HG02588 (cell line): Measurements from ENCODE around the gene WNK2.

Experiments
- ATAC-seq: cut with Tn5 transposase; IDR thresholded peaks from one replicate; pipeline ENCODE4 v1.9.1; 2021; ENCODE audit warnings: mild to moderate bottlenecking, moderate library complexity; ENCODE audit not compliant: unreplicated experiment

WNK2 gene

DNA sequence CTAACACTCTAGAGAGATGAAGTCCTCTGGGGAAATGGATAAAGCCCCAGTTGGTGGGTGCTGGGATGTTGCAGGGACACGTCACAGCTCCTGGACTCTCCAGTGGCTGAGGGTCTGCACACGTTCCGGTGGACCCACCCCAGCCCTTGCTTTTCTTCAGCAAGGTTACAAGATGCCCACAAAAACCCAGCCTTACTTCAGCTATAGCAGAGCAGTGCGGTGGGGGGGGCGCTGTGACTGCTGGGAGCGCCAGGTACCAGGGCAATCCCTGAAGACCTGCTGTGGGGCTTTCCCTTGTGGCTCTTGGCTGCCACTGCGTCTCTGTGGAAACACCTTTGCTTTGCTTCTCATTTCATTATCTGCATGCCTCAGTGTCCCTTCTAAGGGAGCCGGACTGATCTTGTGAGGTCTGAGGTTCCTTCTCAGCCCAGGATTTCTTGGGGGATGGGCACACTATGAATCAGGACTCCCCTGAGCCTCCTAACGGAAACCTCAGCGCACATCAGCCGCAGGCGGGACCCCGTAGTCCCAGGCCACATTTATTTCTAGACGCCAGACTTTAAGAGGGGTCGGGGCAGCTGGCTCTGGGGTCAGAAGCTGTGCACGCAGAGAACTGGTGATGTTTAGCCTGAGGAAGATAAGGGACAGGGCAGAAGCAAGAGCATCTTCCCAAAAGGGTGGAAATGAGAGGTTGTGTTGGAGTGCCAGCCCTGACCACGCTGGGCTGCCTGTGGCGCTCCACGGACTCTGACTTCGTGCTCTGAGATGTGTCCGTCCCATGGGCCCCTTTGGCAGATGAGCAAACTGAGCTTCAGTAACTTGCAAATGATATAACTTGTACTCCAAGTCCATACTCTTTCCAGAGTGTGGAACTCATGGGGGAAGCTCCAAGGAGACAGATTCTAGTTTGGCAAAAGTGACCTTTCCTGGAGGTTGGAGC, 106.8 kb downstream of the WNK2 start:
- no peak for ATAC-seq

DNA sequence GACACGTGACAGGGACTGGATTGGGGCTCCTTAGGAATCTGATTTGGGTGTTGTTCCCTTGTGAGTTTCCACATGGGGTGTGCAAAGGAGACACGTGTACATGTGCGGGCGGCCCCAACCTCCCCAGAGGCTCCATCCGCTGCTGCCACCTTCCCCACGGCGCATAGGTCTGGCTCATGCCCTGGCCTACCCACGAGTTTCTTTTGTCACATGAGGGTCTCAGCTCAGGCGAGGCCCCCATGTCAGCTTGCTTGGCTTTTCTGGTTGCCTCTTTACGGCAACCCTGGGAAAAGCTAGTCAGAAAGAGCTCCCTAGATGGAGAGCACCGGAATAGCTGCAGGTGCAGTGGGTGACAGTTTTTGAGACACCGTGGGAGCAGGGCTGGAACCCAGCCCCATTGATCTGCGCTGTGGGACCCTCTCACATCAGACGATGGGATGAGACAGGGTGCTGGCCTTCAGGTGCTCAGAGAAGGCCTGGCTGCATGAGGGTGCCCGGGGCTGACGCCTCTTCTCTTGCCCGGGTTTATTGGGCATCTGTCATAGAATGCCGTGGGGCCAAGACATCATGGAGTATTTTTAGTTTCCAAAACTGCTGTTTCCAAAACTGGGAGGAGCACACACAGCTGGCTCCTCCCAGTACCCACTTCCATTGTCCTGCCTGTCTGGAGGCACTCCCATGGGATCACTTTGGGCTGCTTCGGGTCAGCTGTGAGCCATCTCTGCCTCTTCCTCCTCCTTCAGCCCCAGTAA, 107.8 kb downstream of the WNK2 start:
- no peak for ATAC-seq

DNA sequence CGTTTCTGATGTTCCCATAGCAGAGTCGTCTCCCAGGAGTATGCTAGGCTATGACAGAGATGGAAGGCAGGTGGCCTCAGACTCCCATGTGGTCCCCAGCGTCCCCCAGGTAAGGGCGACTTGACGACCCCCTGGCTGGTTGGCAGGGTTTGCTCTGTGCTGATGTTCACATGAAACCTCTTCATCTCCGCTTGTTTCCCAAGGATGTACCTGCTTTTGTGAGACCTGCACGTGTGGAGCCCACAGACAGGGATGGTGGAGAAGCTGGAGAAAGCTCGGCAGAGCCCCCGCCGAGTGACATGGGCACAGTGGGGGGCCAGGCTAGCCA, 108.3 kb downstream of the WNK2 start:
- ATAC-seq = no peak

DNA sequence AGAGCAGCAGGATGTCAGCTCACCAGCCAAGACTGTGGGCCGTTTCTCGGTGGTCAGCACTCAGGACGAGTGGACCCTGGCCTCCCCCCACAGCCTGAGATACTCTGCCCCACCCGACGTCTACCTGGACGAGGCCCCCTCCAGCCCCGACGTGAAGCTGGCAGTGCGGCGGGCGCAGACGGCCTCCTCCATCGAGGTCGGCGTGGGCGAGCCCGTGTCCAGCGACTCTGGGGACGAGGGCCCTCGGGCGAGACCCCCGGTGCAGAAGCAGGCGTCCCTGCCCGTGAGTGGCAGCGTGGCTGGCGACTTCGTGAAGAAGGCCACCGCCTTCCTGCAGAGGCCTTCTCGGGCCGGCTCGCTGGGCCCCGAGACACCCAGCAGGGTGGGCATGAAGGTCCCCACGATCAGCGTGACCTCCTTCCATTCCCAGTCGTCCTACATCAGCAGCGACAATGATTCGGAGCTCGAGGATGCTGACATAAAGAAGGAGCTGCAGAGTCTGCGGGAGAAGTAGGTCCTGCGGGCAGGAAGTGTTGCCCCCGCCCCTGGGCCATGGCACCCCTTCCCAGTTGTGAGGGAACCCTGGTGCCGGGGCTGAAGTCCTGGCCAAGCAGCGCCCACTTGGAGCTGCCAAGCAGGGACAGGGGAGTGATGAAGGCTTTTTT, 108.9 kb downstream of the WNK2 start:
- ATAC-seq = no peak

DNA sequence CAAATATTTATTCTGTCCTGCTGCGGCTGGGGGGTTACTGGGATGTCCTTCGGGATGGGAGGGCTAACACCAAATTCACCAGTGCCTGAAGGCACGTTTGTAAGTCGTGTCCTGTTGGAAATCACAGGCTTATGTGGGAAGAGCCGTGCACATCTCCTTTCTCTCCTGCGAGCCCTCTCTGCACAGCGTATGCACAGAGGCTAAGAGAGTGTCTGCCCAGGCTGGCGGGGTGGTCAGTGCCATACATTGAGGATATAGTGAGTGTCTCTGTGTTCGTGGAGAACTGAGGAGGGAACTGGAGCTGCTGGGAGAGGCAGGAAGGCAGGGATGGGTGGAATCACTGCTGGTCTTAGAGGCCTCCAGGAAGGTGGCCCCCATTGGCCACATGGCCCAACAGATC, 110.1 kb downstream of the WNK2 start:
- no peak for ATAC-seq

DNA sequence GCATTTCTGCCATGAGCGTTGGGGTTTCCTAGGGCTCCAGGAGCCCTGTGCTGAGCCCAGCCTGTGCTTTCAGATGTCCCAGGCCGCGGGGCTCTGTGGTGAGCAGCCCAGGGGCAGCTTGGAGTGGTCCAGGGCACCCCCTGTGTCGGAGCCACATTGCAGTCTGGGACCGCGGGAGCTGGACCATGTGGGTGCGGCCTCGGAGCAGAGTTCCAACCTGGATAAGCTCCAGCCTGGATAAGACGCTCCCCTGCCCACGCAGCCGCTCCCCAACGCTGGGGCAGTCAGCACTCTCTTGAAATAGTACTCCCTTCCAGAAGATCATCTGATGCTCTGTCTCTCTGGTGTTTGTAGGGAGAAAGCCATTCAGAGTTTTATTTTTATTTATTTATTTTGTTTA, 111.1 kb downstream of the WNK2 start:
- ATAC-seq = no peak

DNA sequence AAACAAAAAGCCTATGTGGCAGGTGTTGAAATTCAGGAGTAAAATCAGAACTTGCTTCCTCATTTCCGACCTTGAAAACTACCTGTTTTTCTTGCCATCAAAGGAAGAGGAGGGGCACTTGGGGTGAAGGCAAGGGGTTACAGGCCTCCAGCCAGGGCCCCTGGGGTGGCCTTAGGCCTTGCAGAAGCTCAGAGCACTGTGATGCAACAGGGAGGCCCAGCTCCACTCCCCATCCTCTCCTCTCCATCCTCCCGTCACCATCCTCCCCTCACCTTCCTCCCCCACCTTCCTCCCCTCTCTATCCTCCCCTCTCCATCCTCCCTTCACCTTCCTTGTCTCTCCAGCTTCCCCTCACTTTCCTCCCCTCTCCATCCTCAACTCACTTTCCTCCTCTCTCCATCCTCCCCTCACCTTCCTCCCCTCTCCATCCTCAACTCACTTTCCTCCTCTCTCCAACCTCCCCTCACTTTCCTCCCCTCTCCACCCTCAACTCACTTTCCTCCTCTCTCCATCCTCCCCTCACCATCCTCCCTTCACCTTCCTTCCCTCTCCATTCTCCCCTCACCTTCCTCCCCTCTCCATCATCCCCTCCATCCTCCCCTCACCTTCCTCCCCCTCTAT, 111.6 kb downstream of the WNK2 start:
- no peak for ATAC-seq

DNA sequence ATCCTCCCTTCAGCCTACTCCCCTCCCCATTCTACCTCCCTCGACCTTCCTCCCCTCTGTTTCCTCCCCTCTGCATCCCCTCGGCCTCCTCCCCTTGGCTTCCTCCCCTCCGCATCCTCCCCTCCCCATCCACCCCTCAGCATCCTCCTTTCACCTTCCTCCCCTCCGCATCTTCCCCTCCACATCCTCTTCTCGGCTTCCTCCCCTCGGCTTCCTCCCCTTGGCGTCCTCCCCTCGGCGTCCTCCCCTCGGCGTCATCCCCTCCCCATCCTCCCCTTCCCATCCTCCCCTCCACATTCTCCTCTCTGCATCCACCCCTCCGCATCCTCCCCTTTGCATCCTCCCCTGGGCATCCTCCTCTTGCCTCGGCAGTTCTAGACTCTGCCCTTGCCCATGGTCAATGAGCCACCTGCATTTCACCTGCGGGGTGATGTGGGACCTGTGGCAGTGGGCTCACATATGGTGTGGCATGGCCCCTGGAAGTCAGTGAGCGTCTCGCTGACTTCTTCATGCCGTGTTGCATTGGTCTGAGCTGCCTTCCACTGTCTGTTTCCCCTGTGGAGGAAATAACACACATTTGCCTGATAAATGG, 113.0 kb downstream of the WNK2 start:
- ATAC-seq = no peak

DNA sequence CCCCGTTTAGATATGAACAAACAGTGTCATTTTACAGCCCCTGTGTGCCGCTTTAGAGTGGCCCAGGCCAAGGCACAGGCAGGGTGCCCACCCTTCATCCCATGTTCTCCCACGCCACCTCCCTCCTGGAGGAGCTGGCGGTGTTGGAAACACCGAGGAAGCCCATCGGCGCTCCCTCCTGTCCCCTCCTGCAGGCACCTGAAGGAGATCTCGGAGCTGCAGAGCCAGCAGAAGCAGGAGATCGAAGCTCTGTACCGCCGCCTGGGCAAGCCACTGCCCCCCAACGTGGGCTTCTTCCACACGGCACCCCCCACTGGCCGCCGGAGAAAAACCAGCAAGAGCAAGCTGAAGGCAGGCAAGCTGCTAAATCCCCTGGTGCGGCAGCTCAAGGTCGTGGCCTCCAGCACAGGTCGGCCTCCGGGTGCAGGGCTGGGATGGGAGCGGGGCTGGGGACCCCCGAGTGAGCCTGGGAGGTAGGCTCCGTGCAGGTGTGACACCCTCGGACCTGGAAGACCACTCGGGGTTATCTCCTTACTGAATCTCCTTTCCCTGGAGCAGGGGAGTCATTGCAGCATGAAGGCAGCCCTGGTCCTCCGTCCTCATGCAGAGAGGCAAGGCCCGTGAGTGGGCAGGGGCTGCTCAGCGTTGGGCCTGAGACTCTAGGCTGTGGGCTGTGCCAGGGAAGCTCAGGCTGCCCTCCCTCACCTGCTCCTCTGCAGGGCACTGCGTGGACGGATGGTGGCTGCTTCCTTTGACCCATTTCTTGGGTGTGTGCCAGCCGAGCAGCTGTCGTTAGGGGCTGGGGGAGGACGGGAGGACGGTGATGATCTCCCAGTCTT, 113.9 kb downstream of the WNK2 start:
- ATAC-seq = no peak

DNA sequence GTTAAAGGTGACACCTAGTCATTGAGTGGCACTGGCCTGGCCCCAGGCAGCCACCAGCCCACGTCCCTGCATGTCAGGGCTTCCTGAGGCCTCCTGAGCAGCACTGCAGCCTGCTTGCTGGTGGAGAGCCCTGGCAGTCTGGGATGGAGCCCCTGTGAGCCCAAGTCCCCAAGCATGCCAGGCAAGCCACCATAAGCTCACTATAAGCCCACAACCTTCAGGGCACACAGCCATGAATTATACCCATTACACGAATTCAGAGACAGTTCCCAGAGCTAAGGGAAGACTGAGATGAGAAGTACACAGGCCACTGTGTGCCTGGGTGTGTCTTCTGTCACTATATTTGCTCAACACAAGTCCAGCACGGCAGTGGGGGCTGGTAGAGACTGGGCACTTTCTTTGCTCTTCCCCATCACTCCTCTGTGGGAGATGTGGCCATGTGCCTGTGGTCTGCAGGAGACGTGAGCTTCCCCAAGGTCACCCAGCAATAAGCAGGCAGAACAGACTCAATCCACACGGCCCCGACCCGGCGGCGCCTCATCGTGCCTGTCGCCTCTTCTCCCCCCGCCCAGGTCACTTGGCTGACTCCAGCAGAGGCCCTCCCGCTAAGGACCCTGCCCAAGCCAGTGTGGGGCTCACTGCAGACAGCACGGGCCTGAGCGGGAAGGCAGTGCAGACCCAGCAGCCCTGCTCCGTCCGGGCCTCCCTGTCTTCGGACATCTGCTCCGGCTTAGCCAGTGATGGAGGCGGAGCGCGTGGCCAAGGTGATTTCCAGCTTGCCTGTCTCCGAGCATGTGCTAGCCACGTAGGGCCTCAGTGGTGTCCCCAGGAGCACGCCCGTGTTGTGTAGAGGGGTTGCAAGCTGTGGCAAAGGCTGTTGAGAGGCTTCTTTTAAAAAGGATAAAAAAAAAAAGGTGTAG, 114.8 kb downstream of the WNK2 start:
- ATAC-seq = no peak

DNA sequence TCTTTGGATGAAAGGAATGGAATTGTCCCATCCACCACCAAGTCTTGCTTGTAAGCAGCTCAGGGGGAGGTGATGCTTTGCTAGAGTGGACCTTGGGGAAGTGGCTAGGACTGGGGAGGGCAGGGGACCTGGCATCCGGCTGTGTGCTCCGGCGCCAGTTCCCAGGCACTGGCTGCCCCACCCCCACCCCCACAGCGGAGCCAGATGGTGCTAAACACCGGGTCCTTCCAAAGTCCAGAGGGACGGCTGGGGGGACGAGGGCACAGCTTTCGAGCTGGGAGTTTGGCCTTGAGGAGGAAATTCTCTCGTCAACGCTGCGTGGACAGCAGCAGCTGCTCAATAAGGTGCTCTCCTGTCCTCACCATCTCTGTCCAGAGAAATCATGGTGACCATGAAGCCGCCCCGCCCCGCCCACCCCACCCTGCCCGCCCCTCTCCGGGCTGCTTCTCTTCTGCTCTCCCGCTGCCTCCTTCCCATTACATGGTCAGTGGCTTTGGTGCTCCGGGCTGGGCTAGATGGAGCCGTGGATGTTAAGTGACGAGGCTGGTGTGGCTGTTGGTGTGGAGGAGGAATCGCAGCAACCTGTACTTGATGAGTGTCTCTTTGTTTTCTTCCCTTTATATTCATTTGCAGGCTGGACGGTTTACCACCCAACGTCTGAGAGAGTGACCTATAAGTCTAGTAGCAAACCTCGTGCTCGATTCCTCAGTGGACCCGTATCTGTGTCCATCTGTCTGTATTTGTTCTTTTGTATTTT, 115.7 kb downstream of the WNK2 start:
- ATAC-seq = no peak

DNA sequence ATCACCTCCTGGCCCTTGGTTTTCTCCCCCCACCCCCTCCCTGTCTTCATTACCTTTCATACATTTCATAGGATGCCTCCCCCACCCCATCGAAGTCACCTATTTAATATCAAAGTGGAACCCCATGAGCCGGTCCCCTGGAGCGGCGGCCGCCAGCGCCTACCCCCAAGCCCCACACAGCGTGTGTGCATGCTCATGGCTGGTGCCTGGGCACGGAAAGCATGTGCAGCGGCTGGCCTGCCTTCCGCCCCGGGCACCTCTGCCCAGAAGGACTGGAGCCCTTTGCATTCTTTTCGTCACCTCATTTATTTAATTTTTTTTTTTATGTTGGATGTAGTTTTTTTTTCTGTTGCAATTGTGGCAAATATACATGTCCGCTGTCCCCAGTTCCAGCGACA, 116.2 kb downstream of the WNK2 start:
- no peak for ATAC-seq

DNA sequence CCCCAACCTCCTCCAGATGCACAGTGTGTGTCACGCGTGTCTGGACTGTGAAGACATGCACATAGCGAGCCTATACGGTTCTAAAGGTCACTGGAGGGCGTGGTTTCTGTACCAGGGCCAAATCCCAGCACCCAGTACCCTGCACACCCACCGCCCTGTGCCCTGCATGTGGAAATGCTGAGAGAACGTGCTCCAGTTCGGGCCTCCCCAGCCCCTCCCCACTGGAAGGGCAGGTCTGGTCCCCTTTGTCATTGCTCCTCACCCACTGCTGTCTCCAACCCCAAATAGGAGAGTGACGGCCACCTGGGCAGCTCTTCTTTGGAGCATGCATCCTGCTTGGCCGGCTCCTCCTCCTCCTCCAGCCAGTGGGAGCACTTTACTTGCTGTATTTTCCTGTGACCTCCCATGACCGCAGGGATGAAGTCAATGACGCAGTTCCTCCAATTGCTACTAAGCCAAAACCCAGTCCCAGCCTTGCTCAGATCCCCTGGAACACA, 116.7 kb downstream of the WNK2 start:
- no peak for ATAC-seq

DNA sequence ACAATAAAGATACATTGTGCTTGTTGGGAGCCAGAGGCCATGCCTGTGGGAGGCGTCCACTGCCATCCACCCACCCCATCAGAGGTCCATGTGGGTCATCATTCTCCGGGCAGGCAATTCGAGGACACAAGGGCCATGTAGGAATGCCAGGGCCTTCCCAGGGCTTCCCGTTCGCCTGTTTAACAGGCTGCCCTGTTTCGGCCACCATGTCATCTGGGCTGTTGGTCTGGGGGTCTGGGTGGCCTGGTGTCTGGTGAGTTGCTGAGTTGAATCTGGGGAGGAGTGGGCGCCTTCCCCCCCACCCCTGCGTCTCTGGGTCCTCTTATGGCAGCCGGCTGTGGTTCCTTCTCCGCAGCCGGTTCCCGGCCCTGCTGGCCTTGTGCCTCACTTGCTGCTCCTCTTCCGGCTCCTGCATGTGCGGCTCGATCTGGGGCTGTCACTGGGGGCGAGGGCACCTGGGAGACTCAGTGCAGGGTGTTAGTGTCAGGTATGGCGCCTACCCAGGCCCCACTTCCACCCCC, 117.4 kb downstream of the WNK2 start:
- no peak for ATAC-seq

DNA sequence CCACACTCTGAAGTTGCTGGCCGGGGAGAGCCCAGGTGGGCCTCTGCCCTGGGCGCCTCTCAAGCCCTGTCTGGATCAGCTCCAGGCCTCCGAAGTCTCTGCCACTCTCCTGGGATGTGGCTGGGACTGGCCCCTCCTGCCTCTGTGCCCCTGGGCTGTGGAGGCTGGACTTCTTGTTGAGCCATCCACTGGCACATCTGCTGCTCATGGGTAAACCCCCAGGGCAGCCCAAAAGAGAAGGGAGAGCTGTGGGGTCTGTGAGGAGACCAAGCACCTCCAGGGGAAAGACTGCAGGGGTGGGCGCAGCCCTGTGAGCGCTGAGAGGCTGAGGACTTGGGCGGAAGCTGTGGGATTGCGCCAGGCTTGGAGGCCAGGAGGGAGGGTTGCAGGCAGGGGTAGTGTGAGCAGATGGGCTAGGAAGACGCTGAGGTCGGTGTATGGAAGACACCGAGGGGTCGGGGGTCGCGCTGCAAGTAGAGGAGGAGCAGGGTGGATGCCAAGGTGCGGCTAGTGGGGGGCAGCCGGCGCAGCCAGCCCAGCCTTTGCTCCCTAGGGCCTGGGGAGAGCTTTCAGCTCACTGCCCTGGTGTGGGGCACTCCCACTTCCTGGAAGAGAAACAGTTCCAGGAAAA, 118.1 kb downstream of the WNK2 start:
- no peak for ATAC-seq

DNA sequence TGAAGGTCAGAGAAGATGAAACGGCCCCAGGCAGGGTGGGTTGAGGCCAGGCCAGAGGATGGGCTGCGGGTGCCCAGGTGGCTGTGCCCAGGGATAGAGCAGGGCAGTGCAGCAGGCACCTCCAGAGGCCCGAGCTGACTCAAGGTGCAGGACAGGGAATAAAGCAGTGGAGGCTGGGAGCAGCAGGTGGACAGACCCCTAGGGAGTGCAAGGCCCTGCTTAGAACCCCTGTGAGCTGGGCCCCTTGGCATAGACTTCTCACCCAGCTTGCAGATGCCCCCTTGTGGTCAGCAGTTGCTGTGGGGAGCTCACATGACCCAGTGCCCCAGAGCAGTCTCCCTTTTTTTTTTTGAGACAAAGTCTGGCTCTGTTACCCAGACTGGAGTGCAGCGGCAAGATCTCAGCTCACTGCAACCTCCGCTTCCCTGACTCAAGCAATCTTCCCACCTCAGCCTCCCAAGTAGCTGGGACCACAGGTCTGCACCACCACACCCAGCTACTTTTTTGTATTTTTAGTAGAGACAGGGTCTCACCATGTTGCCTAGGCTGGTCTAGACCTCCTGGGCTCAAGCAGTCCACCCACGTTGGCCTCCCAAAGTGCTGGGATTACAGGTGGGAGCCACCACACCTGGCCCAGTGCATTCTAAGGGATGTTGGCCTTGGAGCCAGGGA, 118.8 kb downstream of the WNK2 start:
- no peak for ATAC-seq

DNA sequence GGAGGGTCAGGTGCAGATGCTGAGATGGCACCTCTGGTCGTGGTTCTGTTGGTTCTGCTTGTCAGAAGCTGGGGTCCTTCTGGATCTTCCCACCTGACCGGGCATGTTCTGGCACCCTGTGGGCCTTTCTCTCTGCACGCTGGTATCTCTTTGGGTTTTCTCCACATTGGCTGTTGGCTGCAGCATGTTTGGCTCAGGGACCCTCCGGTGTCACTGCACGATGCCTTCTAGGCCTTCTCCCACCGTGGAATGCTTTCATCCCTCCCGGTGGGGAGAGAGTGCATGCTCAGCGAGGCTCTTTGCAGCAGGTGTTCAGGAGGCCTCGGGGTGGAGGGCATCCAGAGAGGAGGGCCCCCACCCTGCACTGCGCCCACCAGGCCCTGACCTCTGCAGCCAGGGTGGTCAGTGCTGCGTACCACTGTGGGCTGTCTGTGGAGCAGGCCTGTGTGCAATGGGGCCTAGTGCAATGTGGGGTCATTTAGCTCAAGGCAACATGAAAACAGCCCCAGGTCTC, 119.4 kb downstream of the WNK2 start:
- ATAC-seq = no peak
